ENCODE results near the gene ZFAND4. TPM values are rescaled to one million over a fixed set of nuclear protein-coding genes. Genes with fewer than 3 reads are reported as not detected.
A peak's percentile ranks its signal among the peaks of the same experiment; 100 is the strongest.

Gene ZFAND4
- polyA plus RNA-seq, 3 donors, result 4.4 to 5.9 (median 5.1) TPM

GRCh38 chr10:45627412-45628048 is 45.0 kb downstream of the ZFAND4 start:
- Mint-ChIP-seq H3K4me3 (no peak overlapping the region), H3K36me3 (peaks cover 21 to 31% of the 10 kb centered on the region in 2 donors), H3K27me3 (ENCODE audit: low read depth in 3 of 3) (peaks cover 0 to 2% (median 0%) of the 10 kb centered on the region in 3 donors), H3K9me3 (peaks cover 0 to 6% (median 2%) of the 10 kb centered on the region in 7 donors), H3K27ac (no peak overlapping the region), H3K4me1 (no peaks in the 10 kb centered on the region)
- Histone ChIP-seq H3K4me3 (replicated peaks in 1 of 3; ENCODE audit: low read depth in 2 of 3, low read length in 3 of 3) (no peak overlapping the region), H3K79me2 (ENCODE audit: insufficient read depth, low read length) (no peaks in the 10 kb centered on the region), H3K9ac (ENCODE audit: insufficient read depth, low read length, poor library complexity, severe bottlenecking) (no peak overlapping the region), H3K36me3 (replicated peaks in 1 of 2; ENCODE audit: control insufficient read depth in 1 of 2, insufficient read depth in 2 of 2, low read length in 2 of 2) (peaks cover 5 to 28% of the 10 kb centered on the region in 2 donors), H2AFZ (ENCODE audit: insufficient read depth, low read depth, low read length, poor library complexity, severe bottlenecking) (no peak overlapping the region), H3K4me1 (ENCODE audit: control insufficient read depth in 1 of 2, insufficient read depth in 2 of 2, low read length in 2 of 2) (no peaks in the 10 kb centered on the region), H3K4me2 (replicated peaks; ENCODE audit: extremely low read depth, low read length, poor library complexity, severe bottlenecking) (no peak overlapping the region), H4K20me1 (ENCODE audit: insufficient read depth, low read length) (no peaks in the 10 kb centered on the region), H3K27me3 (ENCODE audit: control insufficient read depth in 2 of 2, insufficient read depth in 2 of 2, low read length in 2 of 2) (no peaks in the 10 kb centered on the region), H3K9me3 (replicated peaks in 1 of 2; ENCODE audit: control insufficient read depth in 1 of 2, insufficient read depth in 1 of 2, low read length in 2 of 2) (no peaks in the 10 kb centered on the region), H3K27ac (ENCODE audit: low read depth in 1 of 2, low read length in 2 of 2) (no peak overlapping the region)
- 93% methylated on average over 4 of the region's 5 CpGs for WGBS (ENCODE audit: insufficient coverage)
- intact Hi-C loops (cut with micrococcal nuclease), result no loop called here
- TF ChIP-seq CTCF (IDR thresholded peaks at IDR 0.05), result no peak
- DNase-seq, result no peak

- no peak overlapping the region for H3K4me3 ChIP-seq (replicated peaks in 1 of 3; ENCODE audit: low read depth in 2 of 3, low read length in 3 of 3)
- no peak for TF ChIP-seq CTCF (IDR thresholded peaks at IDR 0.05)
- no peaks in the 10 kb centered on the region for H3K79me2 ChIP-seq (ENCODE audit: insufficient read depth, low read length)
- Mint-ChIP-seq H3K4me1 (no peaks in the 10 kb centered on the region), H3K36me3 (peaks cover 21 to 31% of the 10 kb centered on the region in 2 donors), H3K27me3 (ENCODE audit: low read depth in 3 of 3) (peaks cover 0 to 2% (median 0%) of the 10 kb centered on the region in 3 donors), H3K4me3 (no peak overlapping the region), H3K9me3 (peaks cover 0 to 5% (median 2%) of the 10 kb centered on the region in 7 donors), H3K27ac (peak overlapping the region in 1 of 7 donors; percentile 23)
- H3K36me3 ChIP-seq (replicated peaks in 1 of 2; ENCODE audit: control insufficient read depth in 1 of 2, insufficient read depth in 2 of 2, low read length in 2 of 2), result peaks cover 5 to 28% of the 10 kb centered on the region in 2 donors
- H3K27me3 ChIP-seq (ENCODE audit: control insufficient read depth in 2 of 2, insufficient read depth in 2 of 2, low read length in 2 of 2), result no peaks in the 10 kb centered on the region
- 100% methylated on average over 2 of the region's 3 CpGs for WGBS (ENCODE audit: insufficient coverage)
- H3K27ac ChIP-seq (ENCODE audit: low read depth in 1 of 2, low read length in 2 of 2), result no peak overlapping the region
- intact Hi-C loops (cut with micrococcal nuclease), result no loop called here
- H3K4me2 ChIP-seq (replicated peaks; ENCODE audit: extremely low read depth, low read length, poor library complexity, severe bottlenecking), result no peak overlapping the region
- H3K4me1 ChIP-seq (ENCODE audit: control insufficient read depth in 1 of 2, insufficient read depth in 2 of 2, low read length in 2 of 2), result no peaks in the 10 kb centered on the region
- no peaks in the 10 kb centered on the region for H4K20me1 ChIP-seq (ENCODE audit: insufficient read depth, low read length)
- no peaks in the 10 kb centered on the region for H3K9me3 ChIP-seq (replicated peaks in 1 of 2; ENCODE audit: control insufficient read depth in 1 of 2, insufficient read depth in 1 of 2, low read length in 2 of 2)
- no peak overlapping the region for H3K9ac ChIP-seq (ENCODE audit: insufficient read depth, low read length, poor library complexity, severe bottlenecking)
- DNase-seq, result no peak
- H2AFZ ChIP-seq (ENCODE audit: insufficient read depth, low read depth, low read length, poor library complexity, severe bottlenecking), result no peak overlapping the region
Measured at GRCh38 chr10:45625879-45626278, 46.7 kb downstream of the ZFAND4 start.
